ENCODE data around the gene RRP9. TPM values are rescaled to one million over a fixed set of nuclear protein-coding genes. Genes with fewer than 3 reads are reported as not detected.
A peak's percentile ranks its signal among the peaks of the same experiment; 100 is the strongest.

Gene RRP9
- total RNA-seq, 1 experiment from 2014 or later = 22.2 TPM

GRCh38 chr3:51955893-51956770 lies 14.4 kb upstream of the RRP9 start:
- peak; percentile 62 for DNase-seq (ENCODE audit: low read depth)

GRCh38 chr3:51955175-51955892 lies 13.6 kb upstream of the RRP9 start, which contains the start of gene GPR62:
Gene GPR62, plus strand, starts transcription at chr3:51955381. Its CDS starts 272 bp downstream, at chr3:51955653.
- no peak for DNase-seq (ENCODE audit: low read depth)

- no peak for DNase-seq (ENCODE audit: low read depth)
Measured at GRCh38 chr3:51954713-51955112, 13.0 kb upstream of the RRP9 start.

GRCh38 chr3:51954105-51954504 lies 12.4 kb upstream of the RRP9 start:
- no peak for DNase-seq (ENCODE audit: low read depth)

DNA sequence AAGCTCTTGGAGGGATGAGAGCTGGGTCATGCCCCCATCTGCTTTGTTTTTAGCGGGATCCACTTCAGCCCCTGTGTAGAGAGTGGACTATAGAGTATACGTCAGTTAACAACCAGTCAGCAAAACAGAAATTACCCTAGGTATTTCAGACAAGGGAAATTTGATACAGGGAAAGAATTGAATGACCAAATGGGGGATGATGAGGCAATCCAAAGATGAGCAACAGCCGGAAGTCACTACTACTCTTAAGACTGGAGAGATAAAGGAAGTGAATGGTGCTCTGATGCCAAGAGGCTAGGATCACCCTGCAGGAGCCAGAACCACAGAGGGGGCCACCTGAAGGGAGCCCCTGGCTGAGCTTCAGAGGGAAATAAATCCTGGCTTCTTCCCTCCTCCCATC lies 11.7 kb upstream of the RRP9 start:
- peak; percentile 57 for DNase-seq (ENCODE audit: low read depth)

- no peak for DNase-seq (ENCODE audit: low read depth)
Measured at GRCh38 chr3:51950899-51951298, 9.2 kb upstream of the RRP9 start.

DNA sequence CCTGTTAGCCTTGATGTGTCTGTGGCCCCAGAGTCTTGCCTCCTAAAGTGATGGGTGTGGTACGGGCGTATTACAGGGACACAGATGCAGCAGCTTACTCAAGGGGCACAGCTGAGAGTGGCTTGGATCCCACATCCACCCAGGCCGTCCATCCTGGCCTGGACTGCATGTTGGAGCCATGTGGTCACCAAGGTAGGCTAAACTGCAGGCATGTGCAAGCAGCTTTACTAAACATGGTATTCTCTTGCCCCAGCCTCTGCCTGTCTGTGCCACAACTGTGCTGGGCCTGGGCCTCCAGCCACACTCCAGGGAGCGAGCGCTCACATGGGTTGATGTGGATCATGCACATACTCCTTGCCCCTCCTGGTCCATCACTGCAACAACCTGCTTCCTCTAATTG lies 7.4 kb upstream of the RRP9 start:
- no peak for DNase-seq (ENCODE audit: low read depth)

GRCh38 chr3:51948016-51948580 lies 6.4 kb upstream of the RRP9 start:
- DNase-seq (ENCODE audit: low read depth) = no peak

DNA sequence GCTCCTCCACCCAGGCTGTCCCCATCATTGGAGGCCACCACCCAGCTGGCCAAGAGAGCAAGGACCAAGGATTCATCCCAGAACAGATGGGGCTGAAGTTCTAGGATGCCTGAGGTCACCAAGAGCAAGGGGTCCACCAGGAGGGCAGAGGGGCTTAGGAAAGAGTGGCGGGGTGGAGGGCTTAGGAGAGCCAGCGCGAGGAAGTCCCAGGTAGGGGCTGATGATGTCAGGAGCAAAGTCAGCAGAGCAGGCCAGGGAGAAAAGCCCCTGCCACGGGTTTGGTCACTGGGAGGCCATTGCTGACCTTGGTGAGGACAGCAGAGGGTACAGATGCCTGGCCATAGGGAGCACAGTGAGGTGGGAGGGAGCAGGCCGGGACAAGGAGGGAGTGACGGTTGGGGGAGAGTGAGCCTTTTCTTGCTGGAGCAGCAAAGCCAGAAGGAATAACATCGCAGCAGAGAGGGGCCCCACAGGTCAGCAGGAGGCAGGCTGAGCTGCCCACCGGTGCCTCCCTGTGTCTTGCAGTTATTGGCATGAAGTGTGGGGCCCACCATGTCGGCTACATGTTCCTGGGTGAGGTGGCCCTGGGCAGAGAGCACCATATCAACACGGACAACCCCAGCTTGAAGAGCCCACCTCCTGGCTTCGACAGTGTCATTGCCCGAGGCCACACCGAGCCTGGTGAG lies 5.7 kb upstream of the RRP9 start:
- no peak for DNase-seq (ENCODE audit: low read depth)

DNA sequence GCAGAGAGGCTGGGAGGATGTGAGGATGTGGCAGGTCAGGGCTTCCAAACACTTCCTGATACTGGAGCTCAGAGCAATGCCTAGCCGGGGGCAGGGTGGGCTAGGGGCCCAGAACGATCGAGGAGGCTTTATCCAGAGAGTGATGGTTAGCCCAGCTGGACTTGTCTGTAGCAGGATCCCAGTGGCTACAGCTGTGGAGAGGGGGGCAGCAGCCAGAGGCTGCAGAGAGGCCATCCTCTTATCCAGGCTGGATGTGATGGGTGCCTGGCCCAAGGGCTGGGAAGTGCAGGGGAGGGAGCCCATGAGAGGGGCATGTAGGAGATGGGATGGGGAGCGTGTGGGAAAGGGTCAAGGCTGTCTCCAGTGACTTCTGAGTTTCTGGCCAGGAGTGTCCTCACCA lies 5.1 kb upstream of the RRP9 start:
- no peak for DNase-seq (ENCODE audit: low read depth)

- DNase-seq (ENCODE audit: low read depth) = no peak
Measured at GRCh38 chr3:51945926-51946705, 4.4 kb upstream of the RRP9 start.

DNA sequence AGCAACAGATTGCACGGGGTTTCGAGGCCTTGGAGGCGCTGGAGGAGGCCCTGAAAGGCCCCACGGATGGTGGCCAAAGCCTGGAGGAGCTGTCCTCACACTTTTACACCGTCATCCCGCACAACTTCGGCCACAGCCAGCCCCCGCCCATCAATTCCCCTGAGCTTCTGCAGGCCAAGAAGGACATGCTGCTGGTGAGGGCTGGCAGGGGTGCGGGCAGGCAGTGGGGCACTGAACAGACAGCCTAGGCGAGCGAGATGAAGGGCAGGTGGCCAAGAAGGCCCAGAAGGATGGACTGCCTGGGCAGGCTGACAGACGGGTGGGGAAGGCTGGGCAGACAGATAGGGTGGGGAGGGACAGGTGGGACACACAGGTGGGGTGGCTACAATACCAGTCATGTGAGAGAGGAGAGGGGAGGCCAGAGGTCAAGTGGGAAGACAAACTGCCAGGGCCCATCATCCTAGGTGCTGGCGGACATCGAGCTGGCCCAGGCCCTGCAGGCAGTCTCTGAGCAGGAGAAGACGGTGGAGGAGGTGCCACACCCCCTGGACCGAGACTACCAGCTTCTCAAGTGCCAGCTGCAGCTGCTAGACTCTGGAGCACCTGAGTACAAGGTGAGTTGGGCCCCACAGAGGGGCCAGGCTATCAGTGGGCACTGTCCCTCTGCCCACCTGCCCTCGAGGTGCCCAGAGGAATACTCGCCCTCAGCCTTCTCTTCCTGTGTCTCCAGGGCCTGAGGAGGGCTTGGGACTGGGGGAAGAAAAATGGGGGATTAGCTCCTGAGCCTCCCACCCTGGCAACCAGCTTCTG lies 3.5 kb upstream of the RRP9 start:
- DNase-seq (ENCODE audit: low read depth) = no peak

DNA sequence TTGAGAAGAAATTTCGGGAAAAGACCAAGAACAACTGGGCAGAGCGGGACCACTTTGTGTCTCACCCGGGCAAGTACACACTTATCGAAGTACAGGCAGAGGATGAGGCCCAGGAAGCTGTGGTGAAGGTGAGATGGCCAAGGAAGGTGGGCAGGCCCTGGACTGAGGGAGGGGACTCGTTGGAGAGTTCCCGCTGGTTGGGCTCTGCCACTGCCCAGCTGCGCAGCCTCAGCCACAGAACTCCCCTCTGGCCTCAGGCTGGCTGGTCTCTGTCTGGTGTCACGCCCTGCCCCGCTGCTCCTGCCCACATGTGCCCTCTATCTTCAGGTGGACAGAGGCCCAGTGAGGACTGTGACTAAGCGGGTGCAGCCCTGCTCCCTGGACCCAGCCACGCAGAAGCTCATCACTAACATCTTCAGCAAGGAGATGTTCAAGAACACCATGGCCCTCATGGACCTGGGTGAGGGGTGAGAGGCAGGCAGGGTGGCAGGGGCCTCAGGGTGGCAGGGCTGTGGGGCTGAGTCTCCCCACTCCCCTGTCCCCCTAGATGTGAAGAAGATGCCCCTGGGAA lies 2.8 kb upstream of the RRP9 start:
- DNase-seq (ENCODE audit: low read depth) = no peak

DNA sequence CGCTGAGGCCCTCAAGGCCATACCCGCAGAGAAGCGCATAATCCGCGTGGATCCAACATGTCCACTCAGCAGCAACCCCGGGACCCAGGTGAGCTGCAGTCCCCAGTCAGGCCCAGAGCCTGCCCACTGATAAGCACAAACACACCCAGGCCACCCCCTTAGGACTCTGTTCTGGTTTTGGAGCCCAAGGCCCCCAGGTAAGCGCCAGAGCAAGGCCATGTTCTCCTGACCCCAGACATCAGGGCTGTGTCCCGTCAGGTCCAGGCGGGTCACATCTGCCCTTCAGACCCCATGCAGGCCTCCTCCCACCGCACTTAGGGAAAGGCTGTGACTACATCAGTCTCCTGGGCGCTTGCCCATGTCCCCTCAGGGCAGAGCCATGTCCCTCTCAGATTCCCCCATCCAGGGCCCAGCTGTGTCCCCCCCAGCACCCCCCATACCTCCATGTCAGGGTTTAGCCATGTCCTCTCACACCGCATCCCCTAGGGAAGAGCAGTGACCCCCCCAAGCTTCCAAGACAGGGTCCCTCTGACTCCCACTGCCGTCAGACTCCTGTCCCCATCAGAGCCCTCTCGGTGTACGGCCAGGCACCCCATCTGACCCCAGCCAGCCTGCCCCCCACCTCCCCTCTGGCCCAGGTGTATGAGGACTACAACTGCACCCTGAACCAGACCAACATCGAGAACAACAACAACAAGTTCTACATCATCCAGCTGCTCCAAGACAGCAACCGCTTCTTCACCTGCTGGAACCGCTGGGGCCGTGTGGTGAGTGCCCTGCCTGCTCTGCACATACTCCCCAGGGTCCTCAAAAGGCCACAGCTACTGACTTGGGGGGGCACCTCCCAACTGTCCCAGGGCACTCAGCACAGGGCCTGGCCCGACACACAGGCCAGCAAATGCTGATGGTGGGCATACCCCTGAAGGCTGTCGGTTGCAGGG lies 2.0 kb upstream of the RRP9 start:
- DNase-seq (ENCODE audit: low read depth) = no peak

- DNase-seq (ENCODE audit: low read depth) = peak; percentile 64
Measured at GRCh38 chr3:51942603-51943450, 1.1 kb upstream of the RRP9 start.

GRCh38 chr3:51941463-51941797 lies 274 bp downstream of the RRP9 start:
- DNase-seq (ENCODE audit: low read depth) = no peak

- DNase-seq (ENCODE audit: low read depth) = no peak
Measured at GRCh38 chr3:51940648-51941462, 849 bp downstream of the RRP9 start.

Data from M059J (cell line).